Nephron (organoid): Measurements from ENCODE around the gene KIF1B.

Experiments used
- H3K27ac Mint-ChIP-seq, 3 experiments: 2 replicates each; pipeline ENCODE4 v1.8.0; 2020; ENCODE audit warnings: mixed read lengths in 3 of 3, mild to moderate bottlenecking in 2 of 3, moderate library complexity in 1 of 3
- H3K27me3 Mint-ChIP-seq: 2 replicates; pipeline ENCODE4 v1.8.0; 2021; ENCODE audit warnings: low read depth, mild to moderate bottlenecking, moderate library complexity, mixed read lengths
- H3K36me3 Mint-ChIP-seq: 2 replicates; pipeline ENCODE4 v1.8.0; 2020; ENCODE audit warnings: low read depth, mixed read lengths
- H3K4me1 Mint-ChIP-seq: 2 replicates; pipeline ENCODE4 v1.8.0; 2020; ENCODE audit warnings: mixed read lengths
- H3K4me3 Mint-ChIP-seq, 3 experiments: 2 replicates each; pipeline ENCODE4 v1.8.0; 2020; ENCODE audit warnings: mild to moderate bottlenecking in 3 of 3, mixed read lengths in 3 of 3, moderate library complexity in 2 of 3
- H3K9me3 Mint-ChIP-seq: 2 replicates; pipeline ENCODE4 v1.8.0; 2020; ENCODE audit warnings: mixed read lengths
- CTCF ChIP-seq, 3 experiments: fragments of 200-600 bp; sonication (generic); IDR thresholded peaks; one replicate each; pipeline ENCODE4 v1.5.0; 2021; ENCODE audit warnings: antibody characterized with exemption in 3 of 3; ENCODE audit not compliant: unreplicated experiment in 3 of 3

The KIF1B gene

GRCh38 chr1:10383630-10384029 lies 173.3 kb downstream of the KIF1B start:
- peak overlapping the region in 2 of 3 experiments; percentile 14 to 18 for H3K27ac Mint-ChIP-seq
- no peak for TF ChIP-seq CTCF (IDR thresholded peaks at IDR 0.05; ENCODE audit: unreplicated experiment in 3 of 3)
- no peak overlapping the region for H3K4me3 Mint-ChIP-seq

GRCh38 chr1:10384219-10384618 lies 173.8 kb downstream of the KIF1B start:
- Mint-ChIP-seq H3K9me3 (no peaks in the 10 kb centered on the region), H3K27ac (no peak overlapping the region), H3K27me3 (peaks cover 3% of the 10 kb centered on the region), H3K36me3 (peaks cover 27% of the 10 kb centered on the region), H3K4me3 (no peak overlapping the region), H3K4me1 (peaks cover 31% of the 10 kb centered on the region)
- no peak for TF ChIP-seq CTCF (IDR thresholded peaks at IDR 0.05; ENCODE audit: unreplicated experiment in 3 of 3)

More at GRCh38 chr1:10383630-10384029, 173.3 kb downstream of the KIF1B start:
- peaks cover 31% of the 10 kb centered on the region for H3K36me3 Mint-ChIP-seq
- H3K27me3 Mint-ChIP-seq, result peaks cover 3% of the 10 kb centered on the region
- no peaks in the 10 kb centered on the region for H3K9me3 Mint-ChIP-seq
- H3K4me1 Mint-ChIP-seq, result peaks cover 36% of the 10 kb centered on the region

GRCh38 chr1:10386761-10387676 lies 176.6 kb downstream of the KIF1B start:
- Mint-ChIP-seq H3K27ac (peak overlapping the region; percentile 98 to 99 (median 98)), H3K36me3 (peaks cover 21% of the 10 kb centered on the region), H3K4me1 (peaks cover 24% of the 10 kb centered on the region), H3K27me3 (peaks cover 3% of the 10 kb centered on the region), H3K4me3 (peak overlapping the region in 2 of 3 experiments; percentile 32 to 56), H3K9me3 (no peaks in the 10 kb centered on the region)
- no peak for TF ChIP-seq CTCF (IDR thresholded peaks at IDR 0.05; ENCODE audit: unreplicated experiment in 3 of 3)

GRCh38 chr1:10387677-10388386 lies 177.5 kb downstream of the KIF1B start:
- peaks cover 24% of the 10 kb centered on the region for H3K4me1 Mint-ChIP-seq
- H3K36me3 Mint-ChIP-seq, result peaks cover 19% of the 10 kb centered on the region
- H3K27me3 Mint-ChIP-seq, result no peaks in the 10 kb centered on the region
- H3K4me3 Mint-ChIP-seq, result peak overlapping the region; percentile 32 to 56 (median 53)
- no peaks in the 10 kb centered on the region for H3K9me3 Mint-ChIP-seq
- peak overlapping the region; percentile 98 to 99 (median 98) for H3K27ac Mint-ChIP-seq
- TF ChIP-seq CTCF (IDR thresholded peaks at IDR 0.05; ENCODE audit: unreplicated experiment in 3 of 3), result no peak

- H3K4me1 Mint-ChIP-seq, result peaks cover 20% of the 10 kb centered on the region
- H3K27ac Mint-ChIP-seq, result peak overlapping the region; percentile 98 to 99 (median 98)
- no peaks in the 10 kb centered on the region for H3K27me3 Mint-ChIP-seq
- H3K4me3 Mint-ChIP-seq, result peak overlapping the region in 2 of 3 experiments; percentile 53 to 56
- no peaks in the 10 kb centered on the region for H3K9me3 Mint-ChIP-seq
- no peak for TF ChIP-seq CTCF (IDR thresholded peaks at IDR 0.05; ENCODE audit: unreplicated experiment in 3 of 3)
- peaks cover 14% of the 10 kb centered on the region for H3K36me3 Mint-ChIP-seq
Observed at GRCh38 chr1:10388387-10388715, 178.0 kb downstream of the KIF1B start.
